Measurements from ENCODE around the gene FREY1.

The FREY1 gene

GRCh38 chr11:45927684-45928413 lies 20.8 kb upstream of the FREY1 start:
- no peak for DNase-seq

DNA sequence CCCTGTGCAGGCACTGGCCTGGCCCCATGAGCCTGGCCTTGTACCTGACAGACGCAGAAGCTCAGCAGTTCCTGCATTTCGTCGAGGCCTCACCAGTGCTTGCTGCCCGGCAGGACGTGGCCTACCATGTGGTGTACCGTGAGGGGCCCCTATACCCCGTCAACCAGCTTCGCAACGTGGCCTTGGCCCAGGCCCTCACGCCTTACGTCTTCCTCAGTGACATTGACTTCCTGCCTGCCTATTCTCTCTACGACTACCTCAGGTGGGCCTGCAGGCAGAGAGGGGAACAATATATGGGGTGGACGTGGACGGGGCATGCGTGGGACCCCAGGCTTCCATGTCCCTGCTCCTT lies 20.2 kb upstream of the FREY1 start:
- DNase-seq, result no peak

GRCh38 chr11:45926536-45927331 lies 19.7 kb upstream of the FREY1 start:
- DNase-seq, result no peak

DNA sequence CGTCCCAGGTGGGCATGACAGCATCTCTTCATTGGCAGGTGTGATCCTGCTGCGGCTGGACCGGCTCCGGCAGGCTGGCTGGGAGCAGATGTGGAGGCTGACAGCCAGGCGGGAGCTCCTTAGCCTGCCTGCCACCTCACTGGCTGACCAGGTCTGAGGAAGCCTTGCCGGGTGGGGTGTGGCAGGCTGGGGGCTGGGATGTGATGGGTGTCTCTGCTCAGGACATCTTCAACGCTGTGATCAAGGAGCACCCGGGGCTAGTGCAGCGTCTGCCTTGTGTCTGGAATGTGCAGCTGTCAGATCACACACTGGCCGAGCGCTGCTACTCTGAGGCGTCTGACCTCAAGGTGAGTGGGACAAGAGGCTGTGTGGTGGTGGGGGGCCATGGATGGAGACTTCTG lies 18.9 kb upstream of the FREY1 start:
- no peak for DNase-seq

DNA sequence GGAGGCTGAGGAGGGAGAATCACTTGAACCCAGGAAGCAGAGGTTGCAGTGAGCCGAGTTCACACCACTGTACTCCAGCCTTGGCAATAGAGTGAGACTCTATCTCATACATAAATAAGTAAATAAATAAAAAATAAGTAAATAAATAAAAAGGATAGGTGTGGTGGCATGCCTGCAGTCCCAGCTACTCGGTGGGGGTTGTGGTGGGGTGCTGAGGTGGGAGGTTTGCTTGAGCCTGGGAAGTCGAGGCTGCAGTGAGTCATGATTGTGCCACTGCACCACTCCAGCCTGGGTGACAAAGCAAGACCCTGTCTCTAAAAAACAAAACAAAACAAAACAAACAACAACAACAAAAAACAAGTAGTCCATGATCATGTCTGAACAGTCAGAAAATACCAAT lies 18.5 kb upstream of the FREY1 start:
- DNase-seq, result no peak

DNA sequence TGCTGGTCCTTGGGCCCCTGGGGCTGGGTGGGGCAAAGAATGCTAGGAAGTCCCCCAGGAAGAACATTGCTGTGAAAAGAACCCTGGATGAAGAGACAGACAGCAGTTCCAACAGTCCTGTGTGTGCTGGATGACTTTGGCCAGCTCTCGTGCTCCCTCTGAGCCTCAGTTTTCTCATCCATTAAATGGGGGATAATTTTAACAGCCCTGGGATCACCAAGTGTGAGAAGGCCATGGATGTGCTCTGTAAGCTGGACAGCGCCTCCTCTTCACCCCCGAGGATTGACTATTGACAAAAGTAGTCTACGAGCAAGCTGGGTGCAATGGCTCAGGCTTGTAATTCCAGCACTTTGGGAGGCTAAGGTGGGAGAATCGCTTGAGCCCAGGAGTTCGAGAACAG lies 17.9 kb upstream of the FREY1 start:
- no peak for DNase-seq

- no peak for DNase-seq
These were observed 17.2 kb upstream of the FREY1 start for GRCh38 chr11:45924036-45924915.

- no peak for DNase-seq
These were observed 15.5 kb upstream of the FREY1 start, which contains the start of gene LARGE2 for GRCh38 chr11:45922425-45923082. LARGE2 (plus strand) TSS chr11:45922656; CDS start chr11:45922883, 227 bp downstream.

- DNase-seq, result no peak
These were observed 14.7 kb upstream of the FREY1 start for GRCh38 chr11:45921561-45922424.

GRCh38 chr11:45920531-45921477 lies 13.7 kb upstream of the FREY1 start:
- DNase-seq, result no peak

DNA sequence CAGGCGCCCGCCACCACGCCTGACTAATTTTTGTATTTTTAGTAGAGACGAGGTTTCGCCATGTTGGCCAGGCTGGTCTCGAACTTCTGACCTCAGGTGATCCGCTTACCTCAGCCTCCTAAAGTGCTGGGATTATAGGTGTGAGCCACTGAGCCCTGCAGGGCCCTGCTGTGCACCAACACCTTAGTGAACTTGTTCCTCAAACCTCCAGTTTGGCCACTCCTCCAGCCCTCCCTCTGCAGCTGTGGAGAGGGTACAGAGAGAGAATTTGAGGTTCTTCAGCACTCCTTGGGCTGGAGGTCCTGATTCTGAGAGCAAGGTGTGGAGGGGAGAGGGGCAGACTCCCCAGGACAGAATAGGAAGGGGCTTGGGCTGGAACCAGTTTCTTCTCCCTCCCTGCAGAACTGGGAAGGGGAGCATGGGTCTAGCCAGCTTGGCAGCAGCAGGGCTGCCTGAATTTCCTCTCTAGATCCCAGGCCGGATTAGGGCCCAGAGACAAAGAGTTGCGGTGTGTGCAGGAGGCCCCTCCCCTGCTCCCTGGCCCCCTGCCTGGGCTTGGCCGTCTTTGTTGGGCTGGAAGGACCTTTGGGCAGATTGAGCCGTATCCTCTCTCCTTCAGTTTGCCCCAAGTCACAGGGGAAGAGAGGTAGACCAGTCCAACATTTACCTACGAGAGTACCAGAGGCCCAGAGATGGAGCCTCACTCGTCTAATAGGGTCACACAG lies 12.9 kb upstream of the FREY1 start:
- DNase-seq, result no peak

GRCh38 chr11:45918962-45919675 lies 12.0 kb upstream of the FREY1 start:
- no peak for DNase-seq

- peak; percentile 20 for DNase-seq
These were observed 11.4 kb upstream of the FREY1 start for GRCh38 chr11:45918331-45918941.

GRCh38 chr11:45917623-45918330 lies 10.7 kb upstream of the FREY1 start, which contains the start of gene PEX16:
PEX16 (minus strand) TSS chr11:45917877; CDS start chr11:45917811, 66 bp downstream.
- DNase-seq, result peak; percentile 98

- no peak for DNase-seq
These were observed 10.2 kb upstream of the FREY1 start for GRCh38 chr11:45917286-45917622.

DNA sequence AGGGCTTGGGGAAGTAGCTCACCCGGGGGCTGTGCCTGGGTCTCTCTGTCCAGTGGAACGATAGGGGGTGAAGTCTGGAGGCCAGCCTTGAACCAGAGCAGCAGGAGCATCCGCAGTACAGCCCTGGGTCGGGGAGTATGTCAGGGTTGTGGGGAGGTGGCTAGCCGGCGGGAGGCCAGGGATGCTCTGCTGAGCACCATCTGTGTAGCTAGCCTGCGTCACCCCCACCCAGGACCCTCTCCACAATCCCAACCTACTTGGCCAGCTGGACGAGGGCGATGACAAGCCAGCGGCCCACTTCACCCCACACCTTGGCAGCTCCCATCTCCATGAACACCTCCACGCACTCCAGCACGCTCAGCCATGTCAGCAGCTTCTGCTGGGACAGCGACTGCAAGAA lies 8.4 kb upstream of the FREY1 start:
- no peak for DNase-seq

GRCh38 chr11:45913942-45914635 lies 7.0 kb upstream of the FREY1 start:
- DNase-seq, result no peak

All from GDM1 (cell line).